Thymus (tissue), 11 donors: ENCODE results near the gene ZFYVE28. TPM values are rescaled to one million over a fixed set of nuclear protein-coding genes. Genes with fewer than 3 reads are reported as not detected.

ENCODE experiments used
- DNase-seq, 9 donors: peaks; one replicate each; pipeline ENCODE4 v3.0.0-alpha.2; 2013; ENCODE audit warnings: low spot score in 9 of 9, low read depth in 6 of 9, missing footprints in 1 of 9
- H3K27ac ChIP-seq, 2 donors: one replicate each; pipeline ENCODE4 v1.5.1; 2013; ENCODE audit warnings: control low read depth in 1 of 2, low read depth in 1 of 2, low read length in 1 of 2, mild to moderate bottlenecking in 1 of 2, moderate library complexity in 1 of 2
- H3K27me3 ChIP-seq, 2 donors: one replicate each; pipeline ENCODE4 v1.5.1; 2013; ENCODE audit warnings: low read length in 1 of 2; ENCODE audit not compliant: control insufficient read depth in 2 of 2, insufficient read depth in 1 of 2
- H3K36me3 ChIP-seq, 2 donors: one replicate each; pipeline ENCODE4 v1.5.1; 2013; ENCODE audit warnings: low read length in 1 of 2, mild to moderate bottlenecking in 1 of 2, moderate library complexity in 1 of 2; ENCODE audit not compliant: control insufficient read depth in 2 of 2, insufficient read depth in 2 of 2
- H3K4me1 ChIP-seq, 2 donors: one replicate each; pipeline ENCODE4 v1.5.1; 2013; ENCODE audit warnings: low read length in 2 of 2; ENCODE audit not compliant: control insufficient read depth in 2 of 2, insufficient read depth in 2 of 2
- H3K4me3 ChIP-seq, 2 donors: one replicate each; pipeline ENCODE4 v1.5.1; 2013; ENCODE audit warnings: low read length in 2 of 2, control low read depth in 1 of 2, mild to moderate bottlenecking in 1 of 2
- H3K9me3 ChIP-seq, 2 donors: one replicate each; pipeline ENCODE4 v1.5.1; 2013; ENCODE audit warnings: low read length in 1 of 2, mild to moderate bottlenecking in 1 of 2; ENCODE audit not compliant: control insufficient read depth in 2 of 2, insufficient read depth in 1 of 2
- WGBS: extraction: QIAGEN DNeasy Blood & Tissue Kit; methylation state at CpG from one replicate; pipeline ENCODE4 v1.1.7; 2013; 5-methylcytosine and 5-hydroxymethylcytosine counted together
- polyA plus RNA-seq: library from polyadenylated mRNA; stranded (reverse); fragments of 200-250 nt; gene quantifications from one replicate; pipeline ENCODE4 v1.2.3, GENCODE V29; 2013
- total RNA-seq: library from RNA; stranded (reverse); fragments of 120-200 nt; gene quantifications from one replicate; pipeline ENCODE4 v1.2.4, GENCODE V29; 2013
- donor health status: healthy.

ZFYVE28 gene
- total and polyA plus RNA-seq, 2 donors: 2.8 to 7.8 TPM

GRCh38 chr4:2318476-2318875 is 100.0 kb downstream of the ZFYVE28 start:
- WGBS: 94% methylated on average over 12 of the region's 12 CpGs
- no peak for DNase-seq

GRCh38 chr4:2313366-2313765 is 105.1 kb downstream of the ZFYVE28 start:
- Histone ChIP-seq H3K4me3 (no peak overlapping the region), H3K27ac (no peak overlapping the region), H3K27me3 (no peaks in the 10 kb centered on the region), H3K4me1 (no peaks in the 10 kb centered on the region), H3K36me3 (no peaks in the 10 kb centered on the region), H3K9me3 (peaks cover 0 to 5% of the 10 kb centered on the region in 2 donors)
- DNase-seq: no peak
- WGBS: 77% methylated on average over 5 of the region's 5 CpGs

More at GRCh38 chr4:2318476-2318875, 100.0 kb downstream of the ZFYVE28 start:
- Histone ChIP-seq H3K27me3 (peaks cover 0 to 2% of the 10 kb centered on the region in 2 donors), H3K4me3 (no peak overlapping the region), H3K9me3 (no peaks in the 10 kb centered on the region), H3K36me3 (no peaks in the 10 kb centered on the region), H3K4me1 (no peaks in the 10 kb centered on the region), H3K27ac (no peak overlapping the region)

DNA sequence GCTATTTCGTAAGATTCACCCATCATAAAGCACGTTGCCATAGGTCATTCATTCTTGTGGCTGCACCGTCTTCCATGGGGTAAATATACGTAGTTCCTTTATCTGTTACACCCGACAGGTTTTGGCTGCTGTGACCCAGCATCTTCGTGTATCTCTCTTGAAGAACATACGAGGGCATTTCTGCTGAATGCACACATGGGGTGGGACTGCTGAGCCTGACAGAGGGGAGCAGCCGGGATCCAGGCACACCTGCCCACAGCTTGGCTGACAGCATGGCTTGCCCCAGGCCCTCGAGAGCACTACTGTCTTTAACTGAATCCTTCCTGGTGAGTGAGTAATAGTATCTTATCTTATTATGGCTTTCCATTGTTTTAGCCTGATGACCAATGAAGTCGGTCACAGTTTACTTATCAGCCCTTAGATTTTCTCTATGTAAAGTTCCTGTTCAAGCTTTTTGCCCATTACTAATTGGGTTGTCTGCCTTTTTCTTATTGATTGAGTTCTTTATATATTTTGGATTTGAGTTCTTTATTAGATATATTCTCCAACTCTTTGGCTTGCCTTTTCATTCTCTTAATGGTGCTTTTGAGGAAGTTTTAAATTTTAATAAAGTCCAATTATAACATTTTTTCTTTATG is 111.6 kb downstream of the ZFYVE28 start:
- H3K9me3 ChIP-seq: peaks cover 0 to 23% of the 10 kb centered on the region in 2 donors
- H3K27ac ChIP-seq: no peak overlapping the region
- H3K27me3 ChIP-seq: no peaks in the 10 kb centered on the region
- no peaks in the 10 kb centered on the region for H3K4me1 ChIP-seq
- no peak for DNase-seq
- 96% methylated on average over 10 of the region's 10 CpGs for WGBS
- H3K36me3 ChIP-seq: no peaks in the 10 kb centered on the region
- no peak overlapping the region for H3K4me3 ChIP-seq

- peaks cover 0 to 3% of the 10 kb centered on the region in 2 donors for H3K4me1 ChIP-seq
- no peak for DNase-seq
- H3K27me3 ChIP-seq: no peaks in the 10 kb centered on the region
- peaks cover 0 to 18% of the 10 kb centered on the region in 2 donors for H3K9me3 ChIP-seq
- H3K36me3 ChIP-seq: no peaks in the 10 kb centered on the region
- H3K4me3 ChIP-seq: no peak overlapping the region
- no peak overlapping the region for H3K27ac ChIP-seq
- 92% methylated on average over 11 of the region's 11 CpGs for WGBS
Measured at GRCh38 chr4:2305766-2306501, 112.5 kb downstream of the ZFYVE28 start.

DNA sequence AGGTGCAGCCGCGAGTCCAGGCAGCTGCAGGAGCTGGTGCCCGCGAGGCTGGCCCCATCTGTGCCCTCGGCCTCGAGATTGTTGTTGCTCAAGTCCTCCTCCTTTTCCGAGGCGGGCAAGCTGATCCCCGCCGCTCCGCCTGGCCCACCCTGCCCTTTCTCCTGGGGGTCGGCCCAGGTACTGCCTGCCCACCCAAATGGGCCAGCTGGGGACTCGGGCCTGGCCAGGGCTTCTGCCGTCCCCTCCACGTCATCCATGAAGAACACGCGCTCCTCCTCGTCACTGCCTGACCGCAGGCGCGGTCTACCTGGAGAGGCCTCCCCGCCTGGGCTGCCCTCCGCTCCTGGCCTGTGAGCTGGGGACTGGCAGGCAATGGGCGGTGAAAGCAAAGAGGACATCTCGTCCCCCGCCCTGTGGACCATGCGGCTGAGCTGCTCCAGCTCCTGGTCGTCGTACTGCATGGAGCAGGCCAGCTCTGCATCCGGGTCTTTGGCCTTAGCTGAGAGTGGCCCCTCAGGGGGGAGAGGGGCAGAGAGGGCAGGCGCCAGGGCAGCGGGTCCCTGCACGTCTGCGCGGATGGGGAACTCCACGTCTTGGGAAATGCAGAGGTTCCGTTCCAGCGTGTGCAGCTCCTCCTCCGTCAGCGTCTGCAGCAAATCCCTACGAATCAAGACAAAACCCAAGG is 113.4 kb downstream of the ZFYVE28 start:
- Histone ChIP-seq H3K4me1 (peaks cover 0 to 12% of the 10 kb centered on the region in 2 donors), H3K9me3 (peaks cover 0 to 18% of the 10 kb centered on the region in 2 donors), H3K27me3 (no peaks in the 10 kb centered on the region), H3K27ac (no peak overlapping the region), H3K36me3 (no peaks in the 10 kb centered on the region), H3K4me3 (no peak overlapping the region)
- DNase-seq: no peak
- WGBS: 96% methylated on average over 41 of the region's 41 CpGs

- DNase-seq: no peak
- 97% methylated on average over 32 of the region's 32 CpGs for WGBS
- Histone ChIP-seq H3K27me3 (no peaks in the 10 kb centered on the region), H3K9me3 (peaks cover 0 to 18% of the 10 kb centered on the region in 2 donors), H3K27ac (no peak overlapping the region), H3K4me3 (no peak overlapping the region), H3K4me1 (peaks cover 0 to 12% of the 10 kb centered on the region in 2 donors), H3K36me3 (no peaks in the 10 kb centered on the region)
Measured at GRCh38 chr4:2304321-2304876, 114.0 kb downstream of the ZFYVE28 start.

GRCh38 chr4:2303686-2304320 is 114.6 kb downstream of the ZFYVE28 start:
- H3K36me3 ChIP-seq: no peaks in the 10 kb centered on the region
- H3K27ac ChIP-seq: no peak overlapping the region
- no peak overlapping the region for H3K4me3 ChIP-seq
- 91% methylated on average over 31 of the region's 31 CpGs for WGBS
- no peaks in the 10 kb centered on the region for H3K27me3 ChIP-seq
- H3K4me1 ChIP-seq: peaks cover 0 to 15% of the 10 kb centered on the region in 2 donors
- H3K9me3 ChIP-seq: peaks cover 0 to 18% of the 10 kb centered on the region in 2 donors
- no peak for DNase-seq

DNA sequence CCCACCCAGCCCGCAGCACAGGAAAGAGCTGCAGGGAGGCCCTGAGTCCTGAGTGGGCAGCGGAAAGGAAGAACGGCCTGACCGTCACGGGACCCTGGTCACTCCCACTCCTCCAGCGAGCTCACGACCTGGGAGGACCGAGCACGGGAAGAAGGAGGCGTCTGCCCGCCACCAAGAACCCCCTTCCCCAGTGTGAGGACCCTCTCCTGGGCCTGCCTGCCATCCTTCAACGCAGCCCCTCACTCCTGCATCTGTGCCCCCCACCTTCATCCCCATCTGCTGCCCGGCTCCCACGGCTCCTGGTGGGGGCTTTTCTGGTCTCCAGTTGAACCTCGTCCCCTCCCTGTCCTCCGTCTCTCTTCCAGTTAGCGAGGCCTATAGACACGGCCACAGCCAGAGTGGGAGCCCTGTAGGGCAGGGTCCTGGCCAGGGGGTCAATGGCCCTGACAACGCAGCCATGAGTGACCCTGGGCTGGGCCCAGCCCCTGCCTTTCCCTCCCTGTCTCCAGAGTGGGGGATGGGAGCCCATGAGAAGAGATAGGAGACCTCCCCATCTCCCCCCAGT is 115.2 kb downstream of the ZFYVE28 start:
- Histone ChIP-seq H3K27me3 (peaks cover 0 to 3% of the 10 kb centered on the region in 2 donors), H3K9me3 (peaks cover 0 to 18% of the 10 kb centered on the region in 2 donors), H3K27ac (no peak overlapping the region), H3K4me1 (peaks cover 0 to 21% of the 10 kb centered on the region in 2 donors), H3K36me3 (no peaks in the 10 kb centered on the region), H3K4me3 (no peak overlapping the region)
- 97% methylated on average over 19 of the region's 19 CpGs for WGBS
- DNase-seq: no peak
